Glutamatergic neuron (in vitro differentiated cells): Measurements from ENCODE around the gene PHF12. TPM values are rescaled to one million over a fixed set of nuclear protein-coding genes. Genes with fewer than 3 reads are reported as not detected.

Source experiments
- DNase-seq: peaks from one replicate; pipeline ENCODE4 v3.0.0; 2022
- H3K27ac Mint-ChIP-seq: one replicate; pipeline ENCODE4 v1.8.0; 2020; ENCODE audit warnings: mild to moderate bottlenecking, mixed read lengths, inconsistent platforms; ENCODE audit not compliant: unreplicated experiment
- H3K27me3 Mint-ChIP-seq: one replicate; pipeline ENCODE4 v1.8.0; 2020; ENCODE audit warnings: mild to moderate bottlenecking, moderate library complexity, mixed read lengths, inconsistent platforms; ENCODE audit not compliant: unreplicated experiment
- H3K36me3 Mint-ChIP-seq: one replicate; pipeline ENCODE4 v1.8.0; 2020; ENCODE audit warnings: mild to moderate bottlenecking, mixed read lengths, inconsistent platforms; ENCODE audit not compliant: unreplicated experiment
- H3K4me1 Mint-ChIP-seq: one replicate; pipeline ENCODE4 v1.8.0; 2020; ENCODE audit warnings: mild to moderate bottlenecking, low read depth, mixed read lengths, inconsistent platforms; ENCODE audit not compliant: unreplicated experiment
- H3K4me3 Mint-ChIP-seq: one replicate; pipeline ENCODE4 v1.8.0; 2020; ENCODE audit warnings: mild to moderate bottlenecking, mixed read lengths, inconsistent platforms; ENCODE audit not compliant: unreplicated experiment
- H3K9me3 Mint-ChIP-seq: one replicate; pipeline ENCODE4 v1.8.0; 2020; ENCODE audit warnings: mild to moderate bottlenecking, moderate library complexity, mixed read lengths, inconsistent platforms; ENCODE audit not compliant: unreplicated experiment
- CTCF ChIP-seq: fragments of 200-600 bp; sonication (generic); IDR thresholded peaks from one replicate; pipeline ENCODE4 v1.5.0; 2021; ENCODE audit not compliant: partially characterized antibody, unreplicated experiment
- total RNA-seq: library from RNA; stranded (reverse); fragmentation: NEBNext Ultra II Directional; extraction: Animal tissue kit (Norgen Biotek cat#: 25700); gene quantifications from one replicate; pipeline ENCODE4 v1.2.1, GENCODE V29; 2021; ENCODE audit not compliant: unreplicated experiment

Gene PHF12
- total RNA-seq, 1 donor from 2014 or later: 59.8 TPM

GRCh38 chr17:28975646-28976045 lies 24.3 kb upstream of the PHF12 start:
- no peaks in the 10 kb centered on the region for H3K36me3 Mint-ChIP-seq
- H3K9me3 Mint-ChIP-seq: peaks cover 9% of the 10 kb centered on the region
- no peak overlapping the region for H3K27ac Mint-ChIP-seq
- no peak for TF ChIP-seq CTCF
- DNase-seq: no peak
- H3K27me3 Mint-ChIP-seq: peaks cover 2% of the 10 kb centered on the region
- H3K4me1 Mint-ChIP-seq: peaks cover 32% of the 10 kb centered on the region
- H3K4me3 Mint-ChIP-seq: no peak overlapping the region

GRCh38 chr17:28975031-28975430 lies 23.7 kb upstream of the PHF12 start:
- no peak for TF ChIP-seq CTCF
- Mint-ChIP-seq H3K9me3 (peaks cover 9% of the 10 kb centered on the region), H3K4me3 (no peak overlapping the region), H3K27ac (no peak overlapping the region), H3K36me3 (no peaks in the 10 kb centered on the region), H3K4me1 (peaks cover 37% of the 10 kb centered on the region), H3K27me3 (peaks cover 2% of the 10 kb centered on the region)
- DNase-seq: no peak

- TF ChIP-seq CTCF: no peak
- no peak overlapping the region for H3K27ac Mint-ChIP-seq
- peaks cover 9% of the 10 kb centered on the region for H3K9me3 Mint-ChIP-seq
- peaks cover 3% of the 10 kb centered on the region for H3K27me3 Mint-ChIP-seq
- peaks cover 37% of the 10 kb centered on the region for H3K4me1 Mint-ChIP-seq
- no peaks in the 10 kb centered on the region for H3K36me3 Mint-ChIP-seq
- H3K4me3 Mint-ChIP-seq: peak overlapping the region; percentile 68
- no peak for DNase-seq
Measured at GRCh38 chr17:28974451-28974850, 23.1 kb upstream of the PHF12 start.

GRCh38 chr17:28973425-28973824 lies 22.1 kb upstream of the PHF12 start:
- Mint-ChIP-seq H3K9me3 (peaks cover 9% of the 10 kb centered on the region), H3K4me1 (peaks cover 42% of the 10 kb centered on the region), H3K36me3 (no peaks in the 10 kb centered on the region), H3K27ac (peak overlapping the region; percentile 46), H3K27me3 (peaks cover 3% of the 10 kb centered on the region), H3K4me3 (no peak overlapping the region)
- DNase-seq: no peak
- no peak for TF ChIP-seq CTCF

- no peak for DNase-seq
- peaks cover 40% of the 10 kb centered on the region for H3K4me1 Mint-ChIP-seq
- peak overlapping the region; percentile 78 for H3K27ac Mint-ChIP-seq
- peaks cover 3% of the 10 kb centered on the region for H3K27me3 Mint-ChIP-seq
- no peak for TF ChIP-seq CTCF
- peaks cover 7% of the 10 kb centered on the region for H3K9me3 Mint-ChIP-seq
- peak overlapping the region; percentile 74 for H3K4me3 Mint-ChIP-seq
- no peaks in the 10 kb centered on the region for H3K36me3 Mint-ChIP-seq
Measured at GRCh38 chr17:28972437-28972836, 21.1 kb upstream of the PHF12 start.
